ENCODE results near the gene ACTG2.

The ACTG2 gene

DNA sequence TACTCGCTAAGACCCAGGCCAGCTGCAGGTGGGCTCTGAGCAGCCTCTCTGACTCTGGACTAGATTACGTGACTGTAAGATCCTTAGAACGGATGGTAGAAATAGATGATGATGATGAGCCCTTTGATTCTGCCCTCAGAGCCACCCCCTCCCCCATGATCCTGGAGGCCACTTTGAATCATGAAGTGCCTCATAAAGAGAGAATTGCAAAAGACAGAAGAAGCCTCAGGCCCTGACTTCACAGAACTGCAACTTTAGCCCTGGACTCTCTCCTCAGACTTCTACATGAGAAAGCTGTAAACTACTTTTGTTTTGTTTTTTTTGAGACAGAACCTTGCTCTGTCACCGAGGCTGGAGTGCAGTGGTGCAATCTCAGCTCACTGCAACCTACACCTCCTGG is 76.5 kb downstream of the ACTG2 start:
- no peak for DNase-seq (ENCODE audit: low spot score)
